Stimulated activated CD8-positive, alpha-beta memory T cell treated with anti-CD3 and anti-CD28 coated beads, Interleukin-12 subunit alpha, Interleukin-12 subunit beta, amount 100 ng/mL, for 4 hours (primary cell): ENCODE data around the gene PLEKHH3.
A peak's percentile ranks its signal among the peaks of the same experiment; 100 is the strongest.

Source experiments
- DNase-seq: peaks from one replicate; pipeline ENCODE4 v3.0.0-alpha.2; 2020; ENCODE audit warnings: low read depth

Gene PLEKHH3

GRCh38 chr17:42685831-42686230, 9.0 kb upstream of the PLEKHH3 start:
- no peak for DNase-seq

- DNase-seq = no peak
These were observed 8.2 kb upstream of the PLEKHH3 start for GRCh38 chr17:42684929-42685556.

DNA sequence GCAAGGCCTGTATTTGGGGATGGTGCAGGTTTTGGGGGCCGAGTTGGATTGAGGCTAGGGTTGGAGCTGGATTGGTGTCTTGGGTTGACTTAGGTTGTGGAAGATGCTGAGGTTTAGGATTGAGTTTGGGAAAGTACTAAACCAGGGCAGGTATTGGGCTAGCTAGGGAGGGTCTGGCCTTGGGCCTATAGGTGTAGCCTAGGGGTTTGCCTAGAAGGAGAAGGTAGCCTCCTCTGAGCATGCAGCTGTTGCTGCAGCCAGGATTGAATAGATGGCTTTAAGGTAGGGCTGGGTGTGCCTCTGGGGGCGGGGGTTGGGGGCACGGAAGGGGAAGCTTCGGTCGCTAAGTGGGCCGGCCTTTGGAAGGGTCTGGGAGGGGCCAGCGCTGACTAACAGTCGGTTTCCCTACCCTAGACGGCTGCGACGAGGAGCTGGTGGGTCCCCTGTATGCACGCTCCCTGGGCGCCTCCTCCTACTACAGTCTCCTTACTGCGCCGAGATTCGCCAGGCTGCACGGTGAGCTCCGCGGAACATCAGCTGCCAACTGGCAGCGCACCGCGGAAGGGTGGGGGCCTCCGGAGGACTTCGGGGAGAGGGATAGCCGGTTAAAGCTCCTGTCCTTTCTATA, 6.7 kb upstream of the PLEKHH3 start:
- no peak for DNase-seq

- no peak for DNase-seq
These were observed 6.1 kb upstream of the PLEKHH3 start for GRCh38 chr17:42682722-42683403.

DNA sequence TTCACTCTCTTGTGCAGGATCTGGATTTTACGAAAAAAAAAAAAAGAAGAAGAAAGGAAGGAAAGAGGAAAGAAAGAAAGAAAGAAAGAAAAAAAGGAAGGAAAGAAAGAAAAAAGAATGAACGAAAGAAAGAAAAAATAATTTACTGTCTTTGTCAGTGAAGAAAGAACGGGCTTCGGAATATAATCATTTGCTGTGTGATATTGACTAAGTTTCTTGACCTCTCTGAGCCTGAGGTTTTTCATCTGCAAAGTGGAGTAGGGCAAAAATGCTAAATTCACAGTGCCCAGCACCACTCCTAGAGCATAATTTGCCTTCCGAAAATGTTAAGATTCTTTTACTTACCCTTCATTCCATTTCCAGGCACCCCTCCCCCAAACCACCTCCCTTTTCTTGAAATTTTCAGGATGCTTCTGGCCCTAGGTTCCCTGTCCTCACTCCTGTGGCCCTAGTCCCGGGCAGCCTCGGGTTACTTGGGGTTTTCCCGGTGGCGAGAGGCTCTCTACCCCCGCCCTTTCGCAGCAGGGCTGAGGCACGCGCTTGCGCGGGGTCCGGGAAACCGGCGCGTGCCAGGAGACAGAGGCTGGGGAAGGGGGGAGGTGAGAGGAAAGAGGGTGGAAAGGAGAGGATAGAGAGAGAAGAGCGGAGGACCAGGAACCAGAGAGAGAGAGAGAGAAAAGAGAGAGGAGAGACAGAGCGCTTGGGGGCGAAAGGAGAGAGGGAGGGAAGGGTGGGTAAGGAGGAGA, 5.4 kb upstream of the PLEKHH3 start, which contains the start of gene CNTNAP1:
Gene CNTNAP1 (plus strand): TSS at position 556 of the 746 bp plus-strand sequence. CDS start 299 bp downstream, outside the sequence.
- no peak for DNase-seq

- DNase-seq = no peak
These were observed 3.6 kb upstream of the PLEKHH3 start for GRCh38 chr17:42680331-42680808.

DNA sequence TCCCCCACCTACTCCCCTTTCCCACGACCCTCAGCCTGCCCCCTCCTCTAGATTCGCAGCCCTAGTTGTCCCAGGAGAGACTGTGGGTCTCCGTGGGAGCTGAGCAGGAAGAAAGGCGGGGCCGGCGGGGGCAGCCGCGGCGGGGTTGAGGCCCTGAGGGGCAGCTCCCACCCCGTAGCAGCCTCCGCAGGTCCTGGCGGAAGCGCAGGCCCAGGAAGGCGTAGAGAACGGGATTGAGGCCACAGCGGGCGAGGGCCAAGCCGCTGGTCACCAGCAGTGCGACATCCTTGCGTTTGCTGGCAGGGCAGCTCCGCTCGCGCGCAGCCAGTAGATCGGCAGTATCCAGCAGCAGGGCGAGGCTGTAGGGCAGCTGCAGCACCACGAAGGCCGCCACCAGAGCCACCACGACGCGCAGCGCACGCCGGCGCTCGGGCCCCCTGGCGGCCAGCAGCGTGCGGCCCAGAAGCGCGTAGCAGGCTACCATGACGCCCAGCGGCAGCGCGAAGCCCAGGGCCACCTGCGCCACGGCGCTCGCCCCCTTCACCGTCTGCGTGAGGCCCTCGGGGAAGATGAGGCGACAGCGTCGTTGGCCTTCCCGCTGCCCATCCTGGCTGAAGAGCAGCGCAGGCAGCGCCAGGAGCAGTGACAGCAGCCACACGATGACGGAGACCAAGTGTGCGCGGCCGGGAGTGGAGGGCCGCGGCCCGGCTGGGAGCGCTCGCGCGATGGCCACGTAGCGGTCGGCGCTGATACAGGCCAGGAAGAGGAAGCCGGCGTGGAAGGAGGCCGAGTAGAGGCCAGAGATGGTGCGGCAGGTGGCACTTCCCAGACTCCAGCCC, 2.9 kb upstream of the PLEKHH3 start:
- DNase-seq = peak; percentile 57

DNA sequence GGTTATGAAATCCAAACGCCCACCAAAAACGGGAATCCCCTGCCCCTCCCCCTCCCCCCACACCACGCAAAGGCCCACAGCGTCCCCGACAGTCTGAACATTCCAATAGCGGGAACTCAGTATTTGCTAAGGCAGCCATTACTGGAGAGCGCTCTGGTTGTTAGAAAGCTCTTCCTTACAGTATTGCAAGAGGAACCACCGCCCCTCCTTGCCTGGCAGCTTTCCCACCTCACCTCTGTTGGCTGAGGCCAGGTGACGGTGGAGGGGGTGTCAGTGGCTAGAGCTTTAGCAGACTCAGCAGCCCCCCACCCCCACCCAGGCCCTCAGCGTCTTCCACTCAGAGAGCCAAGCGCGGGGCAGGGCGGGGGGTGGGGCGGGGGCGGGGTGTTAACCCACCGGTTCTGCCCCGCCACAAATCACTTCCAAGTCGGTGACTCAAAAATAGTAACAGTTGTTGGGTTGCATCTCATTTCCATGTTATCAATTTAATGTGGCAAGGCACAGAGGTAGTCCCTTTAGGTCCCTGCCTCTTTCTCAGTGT, 2.2 kb upstream of the PLEKHH3 start:
- DNase-seq = no peak

- peak; percentile 64 for DNase-seq
These were observed 1.4 kb upstream of the PLEKHH3 start for GRCh38 chr17:42677921-42678781.

DNA sequence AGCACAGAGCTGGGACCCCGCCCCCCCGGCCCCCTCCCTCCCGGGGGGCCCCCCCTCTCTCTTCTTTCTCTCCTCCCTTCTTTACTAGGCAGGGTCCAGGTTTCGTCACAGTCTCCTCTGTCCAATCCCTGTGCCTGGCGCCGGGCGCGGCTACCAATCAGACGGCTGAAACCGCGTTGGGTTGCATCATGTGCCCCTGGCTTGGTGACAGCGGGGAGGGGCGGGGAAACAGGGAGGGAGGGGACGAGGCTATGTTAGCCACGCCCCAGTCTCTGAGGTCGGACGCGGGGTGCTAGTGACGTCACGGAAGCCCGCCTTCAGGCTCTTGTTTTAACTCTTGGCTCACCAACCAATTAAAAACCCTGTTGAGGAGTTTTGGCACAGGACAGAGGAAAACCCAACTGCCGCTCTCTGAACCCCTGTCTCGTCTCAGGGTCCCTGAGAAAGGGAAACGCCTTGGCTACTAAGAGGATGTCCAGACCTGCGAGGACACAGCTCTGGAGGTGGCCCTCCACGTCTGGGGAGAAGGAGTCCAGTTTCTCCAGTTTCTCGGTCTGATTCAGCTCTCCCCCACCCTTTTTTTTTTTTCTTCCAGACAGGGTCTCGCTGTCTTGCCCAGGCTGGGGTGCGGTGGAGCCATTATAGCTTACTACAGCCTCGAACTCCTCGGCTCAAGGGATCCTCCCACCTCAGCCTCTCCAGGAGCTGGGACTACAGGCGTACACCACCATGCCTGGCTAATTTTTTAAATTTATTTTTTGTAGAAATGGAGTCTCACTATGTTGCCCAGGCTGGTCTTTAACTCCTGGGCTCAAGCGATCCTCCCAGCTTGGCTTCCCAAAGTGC, 441 bp upstream of the PLEKHH3 start:
- DNase-seq = peak; percentile 91

GRCh38 chr17:42675965-42676423, 800 bp downstream of the PLEKHH3 start:
- no peak for DNase-seq

- DNase-seq = no peak
These were observed 1.3 kb downstream of the PLEKHH3 start for GRCh38 chr17:42675348-42675964.

DNA sequence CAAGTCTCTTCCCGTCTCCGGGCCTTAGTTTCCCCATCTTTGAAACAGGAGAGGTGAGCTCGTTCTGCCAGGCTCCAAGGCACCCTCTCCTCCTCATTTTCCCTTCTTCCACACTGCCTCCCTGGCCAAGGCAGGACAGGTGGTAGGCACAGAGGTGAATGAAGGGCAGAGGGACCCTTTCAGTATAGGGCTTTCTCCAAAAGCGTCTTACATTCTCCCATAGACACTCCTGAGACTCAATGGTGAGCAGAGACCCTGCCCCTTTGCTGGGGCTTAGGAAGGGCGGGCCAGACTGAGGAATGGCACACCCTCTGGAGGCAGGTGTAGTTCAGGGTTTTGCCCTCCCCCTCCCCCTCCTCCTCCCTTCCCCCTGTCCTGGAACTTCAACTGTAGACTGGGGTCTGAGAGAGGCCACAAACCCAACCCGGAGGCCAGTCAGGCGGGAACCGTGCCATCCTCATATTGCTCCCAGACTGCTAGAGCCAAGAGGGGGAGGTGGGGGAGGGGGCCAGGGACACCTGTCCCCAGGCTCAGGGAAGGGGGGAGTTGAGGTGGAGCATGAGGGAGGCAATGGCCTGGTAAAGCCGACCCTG, 1.9 kb downstream of the PLEKHH3 start:
- no peak for DNase-seq

GRCh38 chr17:42673885-42674754, 2.7 kb downstream of the PLEKHH3 start:
- no peak for DNase-seq

- DNase-seq = no peak
These were observed 3.4 kb downstream of the PLEKHH3 start for GRCh38 chr17:42673266-42673884.

DNA sequence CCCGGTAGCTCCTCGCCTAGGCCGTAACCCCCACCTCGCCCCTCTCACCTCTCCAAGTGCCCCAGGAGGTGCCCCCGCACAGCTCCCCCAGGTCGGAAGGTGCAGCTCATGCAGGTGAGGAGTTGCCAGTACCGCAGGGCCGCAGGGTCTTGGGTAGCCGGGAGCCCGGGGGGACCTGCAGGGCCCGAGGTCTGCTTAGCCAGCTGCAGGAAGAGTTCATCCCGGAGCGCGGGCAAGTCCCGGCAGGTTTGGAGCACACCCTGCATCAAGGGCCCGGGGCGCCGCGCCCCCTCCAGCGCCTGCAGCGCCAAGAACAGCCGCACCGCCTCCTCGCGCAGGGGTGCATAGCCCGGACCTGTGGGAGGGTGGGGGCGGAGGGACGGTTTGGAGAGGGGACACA, 4.8 kb downstream of the PLEKHH3 start:
- no peak for DNase-seq
